Measurements from ENCODE around the gene USP37. TPM values are rescaled to one million over a fixed set of nuclear protein-coding genes. Genes with fewer than 3 reads are reported as not detected.

USP37 gene
- total RNA-seq, 1 donor from 2014 or later: 5.7 TPM

DNA sequence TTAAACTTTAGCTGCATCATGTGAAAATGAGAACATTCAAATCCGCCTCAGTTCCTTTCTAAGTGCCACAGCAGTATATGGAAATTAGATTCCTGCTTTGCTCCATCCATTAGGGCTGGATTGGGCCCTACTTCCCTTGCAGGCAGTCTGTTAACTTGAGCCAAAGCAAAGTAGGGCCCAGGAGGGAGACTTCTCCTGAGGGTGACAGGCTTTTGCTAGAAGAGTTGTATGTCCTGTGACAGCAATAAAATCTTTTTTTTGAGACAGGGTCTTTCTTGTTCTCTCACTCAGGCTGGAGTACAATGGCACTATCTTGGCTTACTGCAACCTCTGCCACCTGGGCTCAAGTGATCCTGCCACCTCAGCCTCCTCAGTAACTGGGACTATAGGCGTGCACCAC, 121.1 kb downstream of the USP37 start:
- Histone ChIP-seq H3K4me3 (no peak overlapping the region), H3K9me3 (replicated peaks) (no peaks in the 10 kb centered on the region), H3K27me3 (ENCODE audit: low read depth) (no peaks in the 10 kb centered on the region), H3K27ac (replicated peaks) (no peak overlapping the region), H3K36me3 (peaks cover 33% of the 10 kb centered on the region), H3K4me1 (no peaks in the 10 kb centered on the region)
- TF ChIP-seq, protein P1, sequence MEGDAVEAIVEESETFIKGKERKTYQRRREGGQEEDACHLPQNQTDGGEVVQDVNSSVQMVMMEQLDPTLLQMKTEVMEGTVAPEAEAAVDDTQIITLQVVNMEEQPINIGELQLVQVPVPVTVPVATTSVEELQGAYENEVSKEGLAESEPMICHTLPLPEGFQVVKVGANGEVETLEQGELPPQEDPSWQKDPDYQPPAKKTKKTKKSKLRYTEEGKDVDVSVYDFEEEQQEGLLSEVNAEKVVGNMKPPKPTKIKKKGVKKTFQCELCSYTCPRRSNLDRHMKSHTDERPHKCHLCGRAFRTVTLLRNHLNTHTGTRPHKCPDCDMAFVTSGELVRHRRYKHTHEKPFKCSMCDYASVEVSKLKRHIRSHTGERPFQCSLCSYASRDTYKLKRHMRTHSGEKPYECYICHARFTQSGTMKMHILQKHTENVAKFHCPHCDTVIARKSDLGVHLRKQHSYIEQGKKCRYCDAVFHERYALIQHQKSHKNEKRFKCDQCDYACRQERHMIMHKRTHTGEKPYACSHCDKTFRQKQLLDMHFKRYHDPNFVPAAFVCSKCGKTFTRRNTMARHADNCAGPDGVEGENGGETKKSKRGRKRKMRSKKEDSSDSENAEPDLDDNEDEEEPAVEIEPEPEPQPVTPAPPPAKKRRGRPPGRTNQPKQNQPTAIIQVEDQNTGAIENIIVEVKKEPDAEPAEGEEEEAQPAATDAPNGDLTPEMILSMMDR (IDR thresholded peaks at IDR 0.05; ENCODE audit: borderline replicate concordance): no peak
- no peak for DNase-seq
- intact Hi-C loops (cut with micrococcal nuclease): no loop called here

DNA sequence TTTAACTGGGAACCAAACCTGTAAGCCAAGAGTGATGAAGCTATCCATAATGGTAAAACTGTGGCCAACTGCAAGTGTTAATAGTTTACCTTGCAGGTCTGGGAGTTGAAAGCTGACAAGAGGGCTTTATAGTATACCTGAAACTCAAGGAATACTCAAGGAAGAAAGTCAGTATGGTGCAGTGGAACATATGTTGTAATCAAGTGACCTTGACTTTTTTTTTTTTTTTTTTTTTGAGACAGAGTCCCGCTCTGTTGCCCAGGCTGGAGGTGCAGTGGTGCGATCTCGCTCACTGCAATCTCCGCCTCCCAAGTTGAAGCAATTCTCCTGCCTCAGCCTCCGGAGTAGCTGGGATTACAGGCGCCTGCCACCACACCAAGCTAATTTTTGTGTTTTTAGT, 121.6 kb downstream of the USP37 start:
- TF ChIP-seq, protein P1 (IDR thresholded peaks at IDR 0.05; ENCODE audit: borderline replicate concordance): no peak
- Histone ChIP-seq H3K4me1 (no peaks in the 10 kb centered on the region), H3K36me3 (peaks cover 33% of the 10 kb centered on the region), H3K4me3 (no peak overlapping the region), H3K9me3 (replicated peaks) (no peaks in the 10 kb centered on the region), H3K27me3 (ENCODE audit: low read depth) (no peaks in the 10 kb centered on the region), H3K27ac (replicated peaks) (no peak overlapping the region)
- intact Hi-C loops (cut with micrococcal nuclease): no loop called here
- no peak for DNase-seq

DNA sequence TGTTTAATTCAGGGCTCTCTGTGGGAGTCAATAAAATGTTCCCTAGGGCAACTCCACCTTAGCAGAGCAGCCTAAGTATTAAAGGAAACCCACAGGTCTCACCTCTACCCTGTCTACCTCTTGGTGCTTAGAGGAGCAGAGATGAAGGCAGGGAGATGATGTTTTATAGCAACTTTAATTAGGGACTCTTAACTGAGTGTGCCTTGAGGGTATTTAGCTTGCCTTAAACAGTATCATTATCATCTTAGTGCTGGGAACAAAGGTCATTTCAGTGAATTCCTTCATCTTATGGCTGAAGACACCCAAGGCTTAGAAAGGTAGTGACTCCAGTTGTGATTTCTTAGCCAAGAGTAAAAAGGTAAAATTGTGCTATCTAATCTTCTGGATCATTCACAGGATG, 122.5 kb downstream of the USP37 start:
- Histone ChIP-seq H3K4me3 (no peak overlapping the region), H3K36me3 (peaks cover 33% of the 10 kb centered on the region), H3K27me3 (ENCODE audit: low read depth) (no peaks in the 10 kb centered on the region), H3K9me3 (replicated peaks) (no peaks in the 10 kb centered on the region), H3K27ac (replicated peaks) (no peak overlapping the region), H3K4me1 (no peaks in the 10 kb centered on the region)
- DNase-seq: no peak
- intact Hi-C loops (cut with micrococcal nuclease): no loop called here
- TF ChIP-seq, protein P1 (IDR thresholded peaks at IDR 0.05; ENCODE audit: borderline replicate concordance): no peak

DNA sequence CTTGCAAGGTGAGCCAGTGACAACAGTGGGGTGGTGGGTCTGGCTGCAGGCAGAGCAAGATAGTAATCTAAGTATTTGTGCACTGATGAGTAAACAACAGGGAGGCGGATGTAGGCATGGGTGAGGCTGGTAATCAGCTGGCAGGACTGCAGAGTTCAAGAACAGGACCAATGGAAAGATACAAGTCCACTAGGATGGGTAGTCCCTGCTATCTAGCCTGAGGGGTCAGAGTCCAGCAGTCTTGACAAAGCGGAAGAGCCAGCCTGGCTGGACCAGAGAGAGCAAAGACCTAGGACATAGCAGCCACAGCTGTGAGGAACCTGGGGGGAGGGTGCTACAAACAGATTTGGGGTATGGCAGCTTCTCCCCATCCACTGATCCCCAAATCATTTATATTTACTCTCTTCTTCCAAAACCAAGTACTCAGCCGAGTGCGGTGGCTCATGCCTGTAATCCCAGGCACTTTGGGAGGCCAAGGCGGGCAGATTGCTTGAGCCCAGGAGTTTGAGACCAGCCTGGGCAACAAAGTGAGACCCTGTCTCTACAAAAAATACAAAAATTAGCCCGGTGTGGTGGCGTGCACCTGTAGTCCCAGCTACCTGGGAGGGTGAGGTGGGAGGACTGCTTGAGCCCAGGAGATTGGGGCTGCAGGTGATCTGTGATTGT, 123.3 kb downstream of the USP37 start:
- no peak for DNase-seq
- intact Hi-C loops (cut with micrococcal nuclease): no loop called here
- no peaks in the 10 kb centered on the region for H3K4me1 ChIP-seq
- no peak overlapping the region for H3K4me3 ChIP-seq
- H3K27me3 ChIP-seq (ENCODE audit: low read depth): no peaks in the 10 kb centered on the region
- peaks cover 31% of the 10 kb centered on the region for H3K36me3 ChIP-seq
- no peaks in the 10 kb centered on the region for H3K9me3 ChIP-seq (replicated peaks)
- no peak overlapping the region for H3K27ac ChIP-seq (replicated peaks)
- TF ChIP-seq, protein P1 (IDR thresholded peaks at IDR 0.05; ENCODE audit: borderline replicate concordance): no peak

DNA sequence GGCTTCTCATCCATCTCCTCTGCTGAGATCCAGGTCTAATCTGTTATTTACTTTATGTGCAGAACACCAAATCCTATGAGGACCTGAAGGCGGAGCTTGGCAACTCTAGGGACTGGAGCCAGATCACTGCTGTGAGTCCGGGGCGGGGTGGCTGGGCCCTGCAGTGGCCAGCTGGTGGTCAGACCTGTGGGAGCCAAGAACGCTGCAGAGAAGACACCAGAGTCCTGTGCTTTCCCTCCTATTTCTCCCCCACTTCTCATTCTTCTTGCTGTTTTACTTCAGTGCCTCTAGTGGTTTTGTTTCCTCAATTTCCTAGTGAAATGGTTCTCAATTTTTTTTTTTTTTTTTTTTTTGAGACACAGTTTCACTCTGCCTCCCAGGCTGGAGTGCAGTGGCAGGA, 129.6 kb downstream of the USP37 start:
- Histone ChIP-seq H3K36me3 (no peaks in the 10 kb centered on the region), H3K9me3 (replicated peaks) (no peaks in the 10 kb centered on the region), H3K27me3 (ENCODE audit: low read depth) (no peaks in the 10 kb centered on the region), H3K4me1 (no peaks in the 10 kb centered on the region), H3K27ac (replicated peaks) (no peak overlapping the region), H3K4me3 (no peak overlapping the region)
- DNase-seq: peak; percentile 36
- intact Hi-C loops (cut with micrococcal nuclease): no loop called here
- TF ChIP-seq, protein P1 (IDR thresholded peaks at IDR 0.05; ENCODE audit: borderline replicate concordance): no peak

Measured in left ventricle myocardium inferior (tissue), 1 donor.